GM11168 (cell line): ENCODE results near the gene PERP.

Experiments used
- in situ Hi-C: fragments of 300-500 bp; cut with MboI; formaldehyde crosslinking; loops from one replicate; pipeline ENCODE4 v1.12.0; 2022; ENCODE audit warnings: low sequenced_read_pairs; ENCODE audit not compliant: unreplicated experiment

The PERP gene

DNA sequence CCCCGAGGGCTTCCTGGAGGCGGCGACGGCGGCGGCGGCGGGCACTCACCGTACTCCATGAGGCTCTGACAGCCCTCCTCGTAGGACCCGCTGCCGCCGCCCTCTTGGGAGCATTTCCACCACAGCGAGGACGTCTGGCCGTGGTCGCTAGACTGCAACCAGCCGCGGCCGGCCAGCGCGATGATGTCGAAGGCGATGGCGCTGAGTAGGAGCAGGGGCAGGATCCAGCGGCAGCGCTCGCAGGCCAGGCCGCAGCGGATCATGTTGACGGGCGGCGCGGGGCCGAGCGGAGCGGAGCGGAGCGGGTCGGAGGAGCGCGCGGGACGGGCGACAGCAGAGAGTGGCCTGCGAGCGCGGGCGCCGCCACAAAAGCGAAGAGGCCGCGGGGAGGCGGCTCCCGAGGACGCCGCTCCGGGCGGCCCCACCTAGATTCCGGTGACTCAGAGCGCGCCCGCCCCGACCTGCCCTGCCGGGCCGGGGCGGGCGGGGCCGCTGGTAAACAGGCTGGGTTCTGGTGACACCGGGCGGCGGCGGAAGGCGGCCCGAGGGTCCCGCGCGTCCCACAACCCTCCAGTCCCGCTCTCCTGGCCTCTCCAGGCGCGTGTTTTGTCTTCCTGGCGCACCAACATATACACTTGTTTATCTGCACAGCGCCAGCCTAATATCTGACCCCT, at the start of gene PERP:
PERP (minus strand) TSS at position 342 of the 674 bp plus-strand sequence; CDS start at position 263, 79 bp downstream.
- in situ Hi-C loops: no loop called here

GRCh38 chr6:138155443-138155842, 48.2 kb upstream of the PERP start:
- in situ Hi-C loops: no loop called here

DNA sequence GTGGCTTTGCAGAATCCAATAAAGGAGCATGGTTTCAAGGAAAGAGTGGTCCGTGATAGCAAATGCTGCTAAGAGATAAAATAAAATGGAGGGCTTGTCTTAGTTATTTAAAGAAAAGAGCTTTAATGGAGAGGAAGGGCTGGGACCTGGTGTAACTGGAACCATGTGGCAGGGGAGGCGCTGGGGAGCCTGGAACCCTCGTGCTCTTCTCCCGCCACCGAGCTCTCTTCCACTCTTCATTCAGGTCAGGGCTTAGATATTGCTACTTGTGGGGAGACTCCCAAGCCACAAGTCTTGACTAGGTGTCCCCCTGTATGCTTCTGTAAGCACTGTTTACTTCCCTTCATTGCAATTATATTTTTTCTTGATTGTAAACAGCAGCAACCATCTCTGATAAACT, 39.3 kb upstream of the PERP start:
- in situ Hi-C loops: no loop called here

GRCh38 chr6:138145402-138145801, 38.2 kb upstream of the PERP start:
- in situ Hi-C loops: no loop called here

DNA sequence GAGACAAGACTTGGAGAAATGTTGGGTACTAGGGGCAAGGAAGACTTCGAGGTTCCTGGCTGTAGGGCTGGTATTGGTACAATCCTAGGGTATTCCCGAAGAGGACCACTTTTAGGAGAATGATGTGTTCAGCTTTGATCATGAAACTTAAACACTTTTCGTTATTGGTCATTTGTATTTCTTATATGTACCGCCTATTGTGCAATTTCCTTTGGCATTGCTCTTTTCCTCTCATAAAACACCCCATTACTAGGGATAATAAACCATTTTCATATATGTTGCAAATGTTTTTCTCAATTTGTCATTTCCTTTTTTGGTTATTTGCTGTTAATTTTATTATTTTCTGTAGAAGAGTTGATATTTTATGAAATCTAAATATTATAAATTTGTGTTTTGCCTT, 35.6 kb upstream of the PERP start:
- in situ Hi-C loops: no loop called here

DNA sequence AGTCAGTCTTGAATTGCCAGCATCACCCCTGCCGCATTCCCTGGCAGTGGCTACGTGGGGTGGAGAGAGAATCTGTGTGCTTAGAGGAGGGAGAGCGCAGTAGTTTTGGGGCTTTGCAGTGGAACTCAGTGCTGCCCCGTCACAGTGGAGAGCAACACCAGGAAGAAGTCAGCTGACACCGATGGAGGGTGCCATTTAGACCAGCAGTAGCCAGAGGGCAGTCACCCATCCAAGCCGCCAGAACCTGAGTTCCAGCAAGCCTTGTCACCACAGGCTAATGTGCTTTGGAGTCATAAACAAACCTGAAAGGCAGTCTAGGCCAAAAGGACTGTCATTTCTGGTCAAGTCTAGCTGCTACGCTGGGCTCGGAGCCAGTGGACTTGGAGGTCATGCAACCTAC, 22.0 kb upstream of the PERP start:
- in situ Hi-C loops: no loop called here

GRCh38 chr6:138128096-138128495, 20.9 kb upstream of the PERP start:
- in situ Hi-C loops: no loop called here

DNA sequence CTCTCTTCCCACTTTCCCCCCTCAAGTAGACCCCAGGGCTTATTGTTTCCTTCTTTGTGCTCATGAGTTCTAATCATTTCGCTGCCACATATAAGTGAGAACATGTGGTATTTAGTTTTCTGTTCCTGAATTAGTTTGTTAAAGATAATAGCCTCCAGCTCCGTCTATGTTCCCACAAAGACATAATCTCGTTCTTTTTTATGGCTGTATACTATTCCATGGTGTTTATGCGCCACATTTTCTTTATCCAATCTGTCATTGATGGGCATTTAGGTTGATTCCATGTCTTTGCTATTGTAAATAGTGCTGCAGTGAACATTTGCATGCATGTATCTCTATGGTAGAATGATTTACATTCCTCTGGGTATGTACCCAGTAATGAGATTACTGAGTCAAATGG, 16.9 kb upstream of the PERP start:
- in situ Hi-C loops: no loop called here

DNA sequence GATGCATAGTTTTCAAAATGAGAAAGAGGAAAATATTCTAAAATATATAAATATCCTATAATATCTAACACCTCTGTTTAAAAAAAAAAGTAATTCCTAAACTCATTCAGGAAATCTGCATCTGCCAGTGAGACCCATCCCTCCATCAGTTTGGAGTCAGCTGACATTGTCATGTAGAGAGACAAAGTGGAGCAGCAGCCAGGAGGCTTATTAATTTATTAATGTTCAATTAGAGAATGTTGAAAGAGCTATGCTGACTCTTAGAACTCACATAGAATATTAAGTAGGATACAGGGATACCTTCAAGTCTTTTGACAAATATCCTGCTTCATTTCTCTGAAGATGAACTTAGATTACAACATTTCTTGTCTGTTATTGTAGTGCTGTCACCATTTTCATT, 12.8 kb upstream of the PERP start:
- in situ Hi-C loops: loop anchor here (5.0 to 10.0 kb wide), 2 partner anchors 118 to 395 kb away; no protein-coding TSS in a partner anchor

- in situ Hi-C loops: loop anchor here (5.0 to 10.0 kb wide), 2 partner anchors 117 to 396 kb away; no protein-coding TSS in a partner anchor
These were observed 12.0 kb upstream of the PERP start for GRCh38 chr6:138119229-138119628.

DNA sequence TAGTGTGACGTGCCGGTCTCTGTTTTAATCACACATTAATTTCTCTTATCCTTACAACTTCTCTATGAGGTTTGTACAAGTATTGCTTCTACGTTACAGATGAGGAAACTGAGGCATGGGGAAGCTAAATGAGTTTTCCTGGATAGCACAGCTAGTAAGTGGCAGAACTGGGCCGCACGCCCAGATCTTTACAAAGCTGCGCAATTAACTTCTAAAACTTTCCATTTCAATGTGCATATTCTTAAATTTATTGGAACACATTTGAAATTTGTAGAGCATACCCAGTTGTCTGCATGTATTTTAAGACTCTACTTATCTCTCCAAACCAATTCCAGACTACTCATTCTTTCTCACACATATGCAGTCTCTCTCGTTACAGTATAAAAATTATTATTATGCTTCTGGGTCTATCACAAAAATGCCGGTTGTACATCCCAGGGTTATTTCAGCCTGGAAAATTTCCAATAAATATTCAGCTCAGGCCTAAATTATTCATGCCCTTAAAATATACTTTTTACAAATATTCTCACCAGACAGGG, 10.2 kb upstream of the PERP start:
- in situ Hi-C loops: loop anchor here (5.0 to 10.0 kb wide), 2 partner anchors 115 to 397 kb away; no protein-coding TSS in a partner anchor

GRCh38 chr6:138116661-138116999, 9.4 kb upstream of the PERP start:
- in situ Hi-C loops: loop anchor here (5.0 to 10.0 kb wide), 2 partner anchors 114 to 398 kb away; no protein-coding TSS in a partner anchor

- in situ Hi-C loops: loop anchor here (5.0 to 10.0 kb wide), 2 partner anchors 114 to 399 kb away; no protein-coding TSS in a partner anchor
These were observed 8.8 kb upstream of the PERP start for GRCh38 chr6:138115877-138116660.

GRCh38 chr6:138115201-138115600, 8.0 kb upstream of the PERP start:
- in situ Hi-C loops: loop anchor here (5.0 to 10.0 kb wide), 2 partner anchors 113 to 400 kb away; no protein-coding TSS in a partner anchor

GRCh38 chr6:138113588-138114210, 6.5 kb upstream of the PERP start:
- in situ Hi-C loops: loop anchor here (5.0 to 10.0 kb wide), 2 partner anchors 174 to 401 kb away; no protein-coding TSS in a partner anchor

GRCh38 chr6:138110229-138110628, 3.0 kb upstream of the PERP start:
- in situ Hi-C loops: loop anchor here (5.0 to 10.0 kb wide), 2 partner anchors 177 to 405 kb away; no protein-coding TSS in a partner anchor

- in situ Hi-C loops: no loop called here
These were observed 2.1 kb upstream of the PERP start for GRCh38 chr6:138109042-138109997.

DNA sequence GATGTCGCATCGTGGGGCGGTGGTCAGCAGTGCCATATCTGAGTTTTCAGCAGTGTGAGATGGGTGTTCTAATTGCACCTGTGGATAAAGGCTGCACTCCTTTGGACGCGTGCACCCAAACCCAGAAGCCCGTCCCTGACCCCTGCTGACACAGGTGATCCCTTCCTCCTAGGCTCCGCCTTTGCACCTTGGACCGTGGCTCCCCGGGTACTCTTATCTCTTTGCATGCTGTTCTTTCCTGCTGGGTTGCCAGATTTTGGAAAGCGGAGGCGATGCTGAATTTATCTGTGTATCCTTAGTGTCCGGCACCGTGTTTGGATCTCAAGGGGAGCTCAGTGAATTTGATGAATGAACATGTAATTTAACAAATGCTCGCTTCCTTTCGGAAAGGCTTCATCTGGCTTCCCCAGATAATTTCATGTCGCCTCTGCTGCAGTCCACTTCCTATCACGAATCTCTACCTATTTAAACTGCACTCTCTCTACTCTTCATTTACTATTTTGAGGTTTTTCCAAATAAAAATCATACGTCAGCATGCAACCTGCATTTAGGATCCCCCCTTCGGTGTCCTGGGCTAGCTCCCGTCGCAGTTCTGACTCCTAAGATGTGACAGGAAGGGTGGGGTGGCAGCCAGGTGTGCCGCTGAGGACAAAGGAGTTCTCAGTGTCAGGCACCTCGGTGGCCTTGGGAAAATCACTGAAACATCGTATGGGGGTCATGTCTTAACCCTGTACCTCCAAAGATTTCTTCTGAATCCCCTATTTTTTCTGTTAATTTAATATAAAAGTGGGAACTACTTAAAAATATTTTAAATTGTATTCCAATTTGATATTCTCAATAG, 753 bp upstream of the PERP start:
- in situ Hi-C loops: no loop called here
